Smooth muscle cell of the umbilical artery (primary cell): ENCODE measurements around the gene SLC25A45. TPM values are rescaled to one million over a fixed set of nuclear protein-coding genes. Genes with fewer than 3 reads are reported as not detected.

Source experiments
- total RNA-seq: library from RNA; depleted of rRNA; stranded (reverse); fragments of >200 nt; gene quantifications from 2 replicates; pipeline ENCODE4 v1.2.3, GENCODE V29; 2014

Gene SLC25A45
- 1.2 and 1.5 TPM in 2 replicates for total RNA-seq

GRCh38 chr11:65382033-65382803, at the start of gene SLC25A45:
TSS of gene SLC25A45 (minus strand) at chr11:65382646. CDS start at chr11:65381951, 695 bp downstream.

GRCh38 chr11:65422633-65423515, 40.4 kb upstream of the SLC25A45 start, which contains the start of gene NEAT1:
TSS of gene NEAT1 (plus strand) at chr11:65422798.

GRCh38 chr11:65386307-65387140, 4.1 kb upstream of the SLC25A45 start, which contains the start of gene FRMD8:
TSS of gene FRMD8 (plus strand) at chr11:65386637. CDS start at chr11:65387037, 400 bp downstream.

GRCh38 chr11:65354265-65355012, 28.0 kb downstream of the SLC25A45 start, which contains the start of gene TIGD3:
TSS of gene TIGD3 (plus strand) at chr11:65354751. CDS start at chr11:65355809, 1,058 bp downstream.

Other genes starting within 250 kb of the SLC25A45 start
- gene SYVN1, start 248.1 kb downstream of the SLC25A45 start, total RNA-seq, result 25.2 and 38.0 TPM in 2 replicates
- gene SPDYC, start 212.4 kb downstream of the SLC25A45 start, total RNA-seq, result not detected in 2 replicates
- 52.6 and 180 TPM in 2 replicates for gene CAPN1, start 200.7 kb downstream of the SLC25A45 start, total RNA-seq
- 1.5 and 7.9 TPM in 2 replicates for gene POLA2, start 120.7 kb downstream of the SLC25A45 start, total RNA-seq
- 20.8 and 23.7 TPM in 2 replicates for gene CDC42EP2, start 67.8 kb downstream of the SLC25A45 start, total RNA-seq
- 38.3 and 53.9 TPM in 2 replicates for gene DPF2, start 48.8 kb downstream of the SLC25A45 start, total RNA-seq
- 0.05 and 0.30 TPM in 2 replicates for gene TIGD3, start 27.9 kb downstream of the SLC25A45 start, total RNA-seq
- gene FRMD8, start 4.0 kb upstream of the SLC25A45 start, total RNA-seq, result 38.9 and 46.0 TPM in 2 replicates
- gene NEAT1, start 40.2 kb upstream of the SLC25A45 start, total RNA-seq, result 241 and 258 TPM in 2 replicates
- gene MALAT1, start 116.4 kb upstream of the SLC25A45 start, total RNA-seq, result 11,132 and 13,288 TPM in 2 replicates
- 91.8 and 103 TPM in 2 replicates for gene SCYL1, start 142.4 kb upstream of the SLC25A45 start, total RNA-seq
- gene LTBP3, start 175.7 kb upstream of the SLC25A45 start, total RNA-seq, result 140 and 192 TPM in 2 replicates
- gene ZNRD2, start 187.8 kb upstream of the SLC25A45 start, total RNA-seq, result 37.7 and 43.6 TPM in 2 replicates
- gene FAM89B, start 189.9 kb upstream of the SLC25A45 start, total RNA-seq, result 27.3 and 34.8 TPM in 2 replicates
- gene EHBP1L1, start 193.4 kb upstream of the SLC25A45 start, total RNA-seq, result 69.5 and 103 TPM in 2 replicates
- 0.09 and 0.30 TPM in 2 replicates for gene KCNK7, start 213.2 kb upstream of the SLC25A45 start, total RNA-seq
- 16.3 and 33.3 TPM in 2 replicates for gene MAP3K11, start 231.6 kb upstream of the SLC25A45 start, total RNA-seq
- 17.2 and 35.6 TPM in 2 replicates for gene PCNX3, start 233.1 kb upstream of the SLC25A45 start, total RNA-seq